NB4 (cell line): Measurements from ENCODE around the gene P2RX6.

Experiments
- CTCF ChIP-seq: IDR thresholded peaks from one replicate; pipeline ENCODE4 v1.5.1; 2012; ENCODE audit warnings: low read depth, low read length
- MAX ChIP-seq: IDR thresholded peaks from 2 replicates; pipeline ENCODE4 v1.6.1; 2011; ENCODE audit warnings: low read depth, low read length
- MYC ChIP-seq: IDR thresholded peaks from 2 replicates; pipeline ENCODE4 v1.6.1; 2011; ENCODE audit warnings: low read depth, low read length
- POLR2A ChIP-seq: IDR thresholded peaks from 2 replicates; pipeline ENCODE4 v1.6.1; 2011; ENCODE audit warnings: mild to moderate bottlenecking; ENCODE audit not compliant: insufficient read length; ENCODE audit errors: extremely low read depth

- no peak for TF ChIP-seq CTCF
- no peak for TF ChIP-seq MAX
- no peak for TF ChIP-seq POLR2A
- no peak for TF ChIP-seq MYC
Observed at GRCh38 chr22:20997536-20998257, 17.3 kb upstream of the P2RX6 start.
